Stimulated activated naive CD8-positive, alpha-beta T cell treated with anti-CD3 and anti-CD28 coated beads, Interleukin-15, Interleukin-2, amounts not matched to agents 100 ng/mL and 50 ng/mL, for 24 hours (primary cell): ENCODE measurements around the gene TRIM37.
"Not testable (repeated sequence)": the region's sequence is repeated elsewhere in the genome, so short reads cannot be mapped to it uniquely, and the experiment has no call there.

ENCODE experiments used
- H3K27ac Mint-ChIP-seq: one replicate; pipeline ENCODE4 v1.8.0; 2021; ENCODE audit warnings: mild to moderate bottlenecking, mixed read lengths
- H3K27me3 Mint-ChIP-seq: one replicate; pipeline ENCODE4 v1.8.0; 2021; ENCODE audit warnings: mixed read lengths
- H3K36me3 Mint-ChIP-seq: one replicate; pipeline ENCODE4 v1.8.0; 2021; ENCODE audit warnings: low read depth, mixed read lengths
- H3K4me1 Mint-ChIP-seq: one replicate; pipeline ENCODE4 v1.8.0; 2021; ENCODE audit warnings: low read depth, mixed read lengths
- H3K4me3 Mint-ChIP-seq: one replicate; pipeline ENCODE4 v1.8.0; 2021; ENCODE audit warnings: mild to moderate bottlenecking, mixed read lengths
- H3K9me3 Mint-ChIP-seq: one replicate; pipeline ENCODE4 v1.8.0; 2021; ENCODE audit warnings: mixed read lengths

The TRIM37 gene

GRCh38 chr17:59093145-59093701 lies 13.5 kb downstream of the TRIM37 start:
- Mint-ChIP-seq H3K4me3 (no peak overlapping the region), H3K36me3 (peaks cover 30% of the 10 kb centered on the region), H3K27ac (no peak overlapping the region), H3K4me1 (peaks cover 14% of the 10 kb centered on the region), H3K9me3 (no peaks in the 10 kb centered on the region), H3K27me3 (no peaks in the 10 kb centered on the region)

GRCh38 chr17:59090593-59090992 lies 16.1 kb downstream of the TRIM37 start:
- H3K27ac Mint-ChIP-seq, H3K4me3 Mint-ChIP-seq, H3K9me3 Mint-ChIP-seq, H3K27me3 Mint-ChIP-seq, H3K4me1 Mint-ChIP-seq: not testable (repeated sequence)
- peaks cover 29% of the 10 kb centered on the region for H3K36me3 Mint-ChIP-seq

GRCh38 chr17:59084154-59084553 lies 22.5 kb downstream of the TRIM37 start:
- Mint-ChIP-seq H3K36me3 (peaks cover 64% of the 10 kb centered on the region), H3K4me3 (no peak overlapping the region), H3K4me1 (no peaks in the 10 kb centered on the region), H3K9me3 (no peaks in the 10 kb centered on the region), H3K27me3 (no peaks in the 10 kb centered on the region), H3K27ac (no peak overlapping the region)

GRCh38 chr17:59074494-59074893 lies 32.2 kb downstream of the TRIM37 start:
- Mint-ChIP-seq H3K9me3 (no peaks in the 10 kb centered on the region), H3K4me3 (no peak overlapping the region), H3K36me3 (peaks cover 58% of the 10 kb centered on the region), H3K4me1 (no peaks in the 10 kb centered on the region), H3K27me3 (no peaks in the 10 kb centered on the region), H3K27ac (no peak overlapping the region)

GRCh38 chr17:59073972-59074371 lies 32.7 kb downstream of the TRIM37 start:
- Mint-ChIP-seq H3K36me3 (peaks cover 56% of the 10 kb centered on the region), H3K9me3 (no peaks in the 10 kb centered on the region), H3K4me3 (no peak overlapping the region), H3K27me3 (no peaks in the 10 kb centered on the region), H3K27ac (no peak overlapping the region), H3K4me1 (no peaks in the 10 kb centered on the region)

GRCh38 chr17:59069856-59070255 lies 36.8 kb downstream of the TRIM37 start:
- Mint-ChIP-seq H3K27me3 (no peaks in the 10 kb centered on the region), H3K4me3 (no peak overlapping the region), H3K9me3 (no peaks in the 10 kb centered on the region), H3K27ac (no peak overlapping the region), H3K4me1 (no peaks in the 10 kb centered on the region), H3K36me3 (peaks cover 73% of the 10 kb centered on the region)

GRCh38 chr17:59067756-59068155 lies 38.9 kb downstream of the TRIM37 start:
- H3K27me3 Mint-ChIP-seq = no peaks in the 10 kb centered on the region
- H3K4me1 Mint-ChIP-seq = no peaks in the 10 kb centered on the region
- no peaks in the 10 kb centered on the region for H3K9me3 Mint-ChIP-seq
- no peak overlapping the region for H3K4me3 Mint-ChIP-seq
- H3K36me3 Mint-ChIP-seq = peaks cover 66% of the 10 kb centered on the region
- no peak overlapping the region for H3K27ac Mint-ChIP-seq

- H3K4me1 Mint-ChIP-seq = no peaks in the 10 kb centered on the region
- no peaks in the 10 kb centered on the region for H3K9me3 Mint-ChIP-seq
- H3K27ac Mint-ChIP-seq = no peak overlapping the region
- peaks cover 70% of the 10 kb centered on the region for H3K36me3 Mint-ChIP-seq
- no peaks in the 10 kb centered on the region for H3K27me3 Mint-ChIP-seq
- no peak overlapping the region for H3K4me3 Mint-ChIP-seq
Measured at GRCh38 chr17:59067340-59067739, 39.3 kb downstream of the TRIM37 start.

GRCh38 chr17:59062509-59062908 lies 44.2 kb downstream of the TRIM37 start:
- H3K27ac Mint-ChIP-seq = no peak overlapping the region
- H3K9me3 Mint-ChIP-seq = no peaks in the 10 kb centered on the region
- H3K4me3 Mint-ChIP-seq = no peak overlapping the region
- H3K4me1 Mint-ChIP-seq = no peaks in the 10 kb centered on the region
- no peaks in the 10 kb centered on the region for H3K27me3 Mint-ChIP-seq
- H3K36me3 Mint-ChIP-seq = peaks cover 57% of the 10 kb centered on the region

GRCh38 chr17:59056857-59057256 lies 49.8 kb downstream of the TRIM37 start:
- Mint-ChIP-seq H3K27ac (no peak overlapping the region), H3K4me1 (no peaks in the 10 kb centered on the region), H3K9me3 (no peaks in the 10 kb centered on the region), H3K4me3 (no peak overlapping the region), H3K36me3 (peaks cover 50% of the 10 kb centered on the region), H3K27me3 (no peaks in the 10 kb centered on the region)

GRCh38 chr17:59049798-59050197 lies 56.9 kb downstream of the TRIM37 start:
- H3K4me3 Mint-ChIP-seq = no peak overlapping the region
- no peaks in the 10 kb centered on the region for H3K4me1 Mint-ChIP-seq
- H3K27me3 Mint-ChIP-seq = no peaks in the 10 kb centered on the region
- H3K36me3 Mint-ChIP-seq = peaks cover 48% of the 10 kb centered on the region
- H3K27ac Mint-ChIP-seq = no peak overlapping the region
- no peaks in the 10 kb centered on the region for H3K9me3 Mint-ChIP-seq

- Mint-ChIP-seq H3K27ac (no peak overlapping the region), H3K4me3 (no peak overlapping the region), H3K27me3 (no peaks in the 10 kb centered on the region), H3K36me3 (peaks cover 53% of the 10 kb centered on the region), H3K4me1 (no peaks in the 10 kb centered on the region), H3K9me3 (no peaks in the 10 kb centered on the region)
Measured at GRCh38 chr17:59047616-59048015, 59.1 kb downstream of the TRIM37 start.

- Mint-ChIP-seq H3K27me3 (no peaks in the 10 kb centered on the region), H3K36me3 (peaks cover 47% of the 10 kb centered on the region), H3K27ac (no peak overlapping the region), H3K9me3 (no peaks in the 10 kb centered on the region), H3K4me3 (no peak overlapping the region), H3K4me1 (no peaks in the 10 kb centered on the region)
Measured at GRCh38 chr17:59046192-59046591, 60.5 kb downstream of the TRIM37 start.

GRCh38 chr17:59038734-59039133 lies 67.9 kb downstream of the TRIM37 start:
- H3K27ac Mint-ChIP-seq = no peak overlapping the region
- H3K27me3 Mint-ChIP-seq = no peaks in the 10 kb centered on the region
- no peaks in the 10 kb centered on the region for H3K9me3 Mint-ChIP-seq
- no peaks in the 10 kb centered on the region for H3K4me1 Mint-ChIP-seq
- no peak overlapping the region for H3K4me3 Mint-ChIP-seq
- peaks cover 57% of the 10 kb centered on the region for H3K36me3 Mint-ChIP-seq

- H3K4me1 Mint-ChIP-seq = no peaks in the 10 kb centered on the region
- H3K36me3 Mint-ChIP-seq = peaks cover 51% of the 10 kb centered on the region
- no peaks in the 10 kb centered on the region for H3K9me3 Mint-ChIP-seq
- H3K27ac Mint-ChIP-seq = no peak overlapping the region
- H3K27me3 Mint-ChIP-seq = no peaks in the 10 kb centered on the region
- no peak overlapping the region for H3K4me3 Mint-ChIP-seq
Measured at GRCh38 chr17:59037960-59038359, 68.7 kb downstream of the TRIM37 start.

- Mint-ChIP-seq H3K9me3 (no peaks in the 10 kb centered on the region), H3K27me3 (no peaks in the 10 kb centered on the region), H3K4me1 (peaks cover 4% of the 10 kb centered on the region), H3K4me3 (no peak overlapping the region), H3K36me3 (peaks cover 33% of the 10 kb centered on the region), H3K27ac (no peak overlapping the region)
Measured at GRCh38 chr17:59030811-59031210, 75.9 kb downstream of the TRIM37 start.
